ENCODE data around the gene CACNG7. TPM values are rescaled to one million over a fixed set of nuclear protein-coding genes. Genes with fewer than 3 reads are reported as not detected.

The CACNG7 gene
- total and polyA plus RNA-seq, 10 of the 15 experiments (the other 5 are each of a cell fraction or from before 2014, with no cell fraction given): not detected

GRCh38 chr19:53969366-53969765 is 60.3 kb downstream of the CACNG7 start:
- TF ChIP-seq EZH2 (IDR thresholded peaks at IDR 0.05; ENCODE audit: borderline replicate concordance, control insufficient read depth, low read depth, low read length): no peak
- Histone ChIP-seq H3K36me3 (ENCODE audit: control insufficient read depth in 2 of 2, insufficient read depth in 2 of 2, low read length in 1 of 2) (no peaks in the 10 kb centered on the region), H3K4me3 (no peak overlapping the region), H2AFZ (ENCODE audit: control insufficient read depth, low read depth, low read length) (no peak overlapping the region), H3K9me3 (replicated peaks; ENCODE audit: control insufficient read depth, insufficient read depth, low read length) (no peaks in the 10 kb centered on the region; the same call in 2 of the 3 replicates), H3K4me2 (ENCODE audit: control insufficient read depth, insufficient read depth) (no peak overlapping the region), H3K27me3 (replicated peaks in 1 of 2; ENCODE audit: control insufficient read depth in 2 of 2, insufficient read depth in 2 of 2, low read length in 1 of 2) (no peaks in the 10 kb centered on the region), H3K79me2 (ENCODE audit: control insufficient read depth, insufficient read depth, low read length) (no peaks in the 10 kb centered on the region), H3K9ac (ENCODE audit: control insufficient read depth, insufficient read depth, low read length) (no peak overlapping the region), H4K20me1 (ENCODE audit: control insufficient read depth, insufficient read depth) (no peaks in the 10 kb centered on the region), H3K27ac (ENCODE audit: control insufficient read depth, insufficient read depth) (no peak overlapping the region), H3K4me1 (ENCODE audit: control insufficient read depth, insufficient read depth, low read length) (no peaks in the 10 kb centered on the region)
- intact Hi-C loops (cut with micrococcal nuclease; ENCODE audit: unreplicated experiment): no loop called here
- BruUV-seq (replicated peaks): no TSS peak
- CTCF ChIA-PET: no interaction called here
- SMC1A ChIA-PET (ENCODE audit: uncharacterized antibody, unreplicated experiment): interaction anchor here (0.8 kb wide), 1 partner anchor 140 kb away, joined by 3 read pairs; no protein-coding TSS in a partner anchor
- RAD21 ChIA-PET (ENCODE audit: unreplicated experiment): no interaction called here
- ATAC-seq (no peak), DNase-seq (ENCODE audit: low read depth, low spot score) (no peak), FAIRE-seq (no peak)
- 37% methylated on average over 6 of the region's 6 CpGs for WGBS (ENCODE audit: insufficient coverage, insufficient replicate concordance, low lambda C conversion rate, missing lambda C conversion rate)
- POLR2A ChIA-PET: no interaction called here
- in situ Hi-C loops (cut with MboI): no loop called here

- no peaks in the 10 kb centered on the region; the same call in 2 of the 3 replicates for H3K9me3 ChIP-seq (replicated peaks; ENCODE audit: control insufficient read depth, insufficient read depth, low read length)
- BruUV-seq (replicated peaks): no TSS peak
- no peaks in the 10 kb centered on the region for H3K79me2 ChIP-seq (ENCODE audit: control insufficient read depth, insufficient read depth, low read length)
- in situ Hi-C loops (cut with MboI) (no loop called here), intact Hi-C loops (cut with micrococcal nuclease; ENCODE audit: unreplicated experiment) (no loop called here)
- TF ChIP-seq MAX (IDR thresholded peaks at IDR 0.05; ENCODE audit: low read depth, low read length) (no peak), SPI1 (IDR thresholded peaks at IDR 0.05; ENCODE audit: borderline replicate concordance, insufficient read depth, low read depth, low read length) (0 out of 2 replicates have a peak, but pooled peaks have one; percentile 8)
- RAD21 ChIA-PET (ENCODE audit: unreplicated experiment): no interaction called here
- ATAC-seq (no peak), FAIRE-seq (no peak), DNase-seq (ENCODE audit: low read depth, low spot score) (no peak)
- H3K36me3 ChIP-seq (ENCODE audit: control insufficient read depth in 2 of 2, insufficient read depth in 2 of 2, low read length in 1 of 2): no peaks in the 10 kb centered on the region
- H3K4me2 ChIP-seq (ENCODE audit: control insufficient read depth, insufficient read depth): no peak overlapping the region
- no peak overlapping the region for H2AFZ ChIP-seq (ENCODE audit: control insufficient read depth, low read depth, low read length)
- H3K27ac ChIP-seq (ENCODE audit: control insufficient read depth, insufficient read depth): no peak overlapping the region
- CTCF ChIA-PET: no interaction called here
- no peak overlapping the region for H3K9ac ChIP-seq (ENCODE audit: control insufficient read depth, insufficient read depth, low read length)
- WGBS (ENCODE audit: insufficient coverage, insufficient replicate concordance, low lambda C conversion rate, missing lambda C conversion rate): 17% methylated on average over 10 of the region's 10 CpGs
- POLR2A ChIA-PET: no interaction called here
- SMC1A ChIA-PET (ENCODE audit: uncharacterized antibody, unreplicated experiment): no interaction called here
- H4K20me1 ChIP-seq (ENCODE audit: control insufficient read depth, insufficient read depth): no peaks in the 10 kb centered on the region
- H3K27me3 ChIP-seq (replicated peaks in 1 of 2; ENCODE audit: control insufficient read depth in 2 of 2, insufficient read depth in 2 of 2, low read length in 1 of 2): no peaks in the 10 kb centered on the region
- no peak overlapping the region for H3K4me3 ChIP-seq
- H3K4me1 ChIP-seq (ENCODE audit: control insufficient read depth, insufficient read depth, low read length): no peaks in the 10 kb centered on the region
These were observed 62.6 kb downstream of the CACNG7 start for GRCh38 chr19:53971673-53972072.

All from GM12878 (cell line).